A673 (cell line): ENCODE measurements around the gene FXYD3. TPM values are rescaled to one million over a fixed set of nuclear protein-coding genes. Genes with fewer than 3 reads are reported as not detected.

ENCODE experiments used
- BruUV-seq: library from RNA; stranded (reverse); fragments of 400-500 nt; replicated peaks from 2 replicates; lab custom pipeline; 2021; lab: Mats Ljungman, UMichigan
- CTCF ChIA-PET: fragments of 300-600 bp; sonication (Branson Sonifier 250); formaldehyde crosslinking; loops from one replicate; lab custom pipeline; 2022; ENCODE audit warnings: antibody characterized with exemption; lab: Charles Lee
- POLR2A ChIA-PET: fragments of 300-600 bp; sonication (Branson Sonifier 250); formaldehyde crosslinking; loops from one replicate; lab custom pipeline; 2022; ENCODE audit warnings: antibody characterized with exemption; ENCODE audit not compliant: low non-redundant PET; lab: Charles Lee
- DNase-seq: peaks from one replicate; pipeline ENCODE4 v3.0.0-alpha.2; 2015; ENCODE audit warnings: low spot score
- H3K27ac ChIP-seq: fragments of 200-600 bp; sonication (generic); 2 replicates; pipeline ENCODE4 v1.5.1; 2016; ENCODE audit warnings: mixed run types, low read depth, mild to moderate bottlenecking, mixed read lengths, antibody characterized with exemption, low read length; ENCODE audit not compliant: poor library complexity, severe bottlenecking
- H3K27me3 ChIP-seq: fragments of 200-600 bp; sonication (generic); replicated peaks from 2 replicates; pipeline ENCODE4 v1.6.1; 2017; ENCODE audit warnings: mixed run types, low read depth, mild to moderate bottlenecking, mixed read lengths, antibody characterized with exemption, low read length; ENCODE audit not compliant: insufficient read depth, poor library complexity
- H3K36me3 ChIP-seq: fragments of 200-600 bp; sonication (generic); 2 replicates; pipeline ENCODE4 v1.6.1; 2016; ENCODE audit warnings: mixed run types, mild to moderate bottlenecking, mixed read lengths, antibody characterized with exemption, low read length; ENCODE audit not compliant: insufficient read depth, poor library complexity, severe bottlenecking
- H3K4me1 ChIP-seq: fragments of 200-600 bp; sonication (generic); 2 replicates; pipeline ENCODE4 v1.6.1; 2017; ENCODE audit warnings: mixed run types, mild to moderate bottlenecking, mixed read lengths, antibody characterized with exemption, low read length; ENCODE audit not compliant: insufficient read depth, poor library complexity, severe bottlenecking
- H3K4me3 ChIP-seq: fragments of 200-600 bp; sonication (generic); 2 replicates; pipeline ENCODE4 v1.5.1; 2016; ENCODE audit warnings: low read depth, mixed run types, mild to moderate bottlenecking, mixed read lengths, low read length; ENCODE audit not compliant: poor library complexity, severe bottlenecking
- H3K9me3 ChIP-seq: fragments of 200-600 bp; sonication (generic); 2 replicates; pipeline ENCODE4 v1.6.1; 2016; ENCODE audit warnings: mixed run types, low read depth, mild to moderate bottlenecking, mixed read lengths, antibody characterized with exemption, low read length; ENCODE audit not compliant: poor library complexity, severe bottlenecking
- CTCF ChIP-seq: fragments of 300-800, 200-600 bp; sonication (generic); conservative IDR thresholded peaks from 2 replicates; pipeline ENCODE4 v1.5.1; 2017; ENCODE audit warnings: low read depth, mild to moderate bottlenecking, antibody characterized with exemption, low read length, moderate library complexity, mixed read lengths
- EZH2 ChIP-seq: fragments of 200-600 bp; sonication (generic); IDR thresholded peaks from 2 replicates; pipeline ENCODE4 v1.6.1; 2017; ENCODE audit warnings: borderline replicate concordance, low read depth, mild to moderate bottlenecking, mixed read lengths, antibody characterized with exemption, low read length; ENCODE audit not compliant: poor library complexity, severe bottlenecking
- intact Hi-C: fragments of 100-400 bp; cut with micrococcal nuclease; formaldehyde crosslinking; loops from one replicate; pipeline ENCODE4 v1.10.0; 2022; ENCODE audit not compliant: unreplicated experiment
- total RNA-seq: library from RNA; stranded (reverse); gene quantifications from 2 replicates; pipeline ENCODE4 v1.2.3, GENCODE V29; 2021

Gene FXYD3
- total RNA-seq, 1 experiment from 2014 or later = not detected

- TF ChIP-seq EZH2 (no peak), CTCF (no peak)
- Histone ChIP-seq H3K9me3 (no peaks in the 10 kb centered on the region), H3K27ac (no peak overlapping the region), H3K36me3 (no peaks in the 10 kb centered on the region), H3K4me3 (no peak overlapping the region), H3K4me1 (peaks cover 5% of the 10 kb centered on the region), H3K27me3 (no peaks in the 10 kb centered on the region)
- intact Hi-C loops = no loop called here
- ChIA-PET CTCF (interaction anchor here (0.9 kb wide), 1 partner anchor 19 kb away, joined by 3 read pairs; no protein-coding TSS in a partner anchor), POLR2A (no interaction called here)
- DNase-seq = no peak
- BruUV-seq = no TSS peak
These were observed 29.7 kb upstream of the FXYD3 start for GRCh38 chr19:35085947-35086346.

- H3K27ac ChIP-seq = no peak overlapping the region
- DNase-seq = no peak
- H3K27me3 ChIP-seq = no peaks in the 10 kb centered on the region
- POLR2A ChIA-PET = no interaction called here
- TF ChIP-seq CTCF (no peak), EZH2 (no peak)
- intact Hi-C loops = no loop called here
- CTCF ChIA-PET = no interaction called here
- no peak overlapping the region for H3K4me3 ChIP-seq
- H3K9me3 ChIP-seq = no peaks in the 10 kb centered on the region
- peaks cover 5% of the 10 kb centered on the region for H3K4me1 ChIP-seq
- no TSS peak for BruUV-seq
- no peaks in the 10 kb centered on the region for H3K36me3 ChIP-seq
These were observed 29.2 kb upstream of the FXYD3 start for GRCh38 chr19:35086455-35086854.

- Histone ChIP-seq H3K4me3 (no peak overlapping the region), H3K4me1 (peaks cover 5% of the 10 kb centered on the region), H3K27ac (no peak overlapping the region), H3K9me3 (no peaks in the 10 kb centered on the region), H3K36me3 (no peaks in the 10 kb centered on the region), H3K27me3 (no peaks in the 10 kb centered on the region)
- BruUV-seq = no TSS peak
- ChIA-PET POLR2A (no interaction called here), CTCF (interaction anchor here (0.7 kb wide), 1 partner anchor 43 kb away, joined by 3 read pairs; no protein-coding TSS in a partner anchor)
- intact Hi-C loops = no loop called here
- no peak for DNase-seq
- TF ChIP-seq EZH2 (no peak), CTCF (no peak)
These were observed 28.2 kb upstream of the FXYD3 start for GRCh38 chr19:35087393-35087792.
